ENCODE measurements around the gene ODAM. TPM values are rescaled to one million over a fixed set of nuclear protein-coding genes. Genes with fewer than 3 reads are reported as not detected.
"Not testable (repeated sequence)": the region's sequence is repeated elsewhere in the genome, so short reads cannot be mapped to it uniquely, and the experiment has no call there.

ODAM gene
- total RNA-seq, 1 experiment from 2014 or later, result not detected

GRCh38 chr4:70216109-70216508 is 20.6 kb downstream of the ODAM start:
- intact Hi-C loops (cut with micrococcal nuclease); H3K4me3 ChIP-seq (replicated peaks in 1 of 2; ENCODE audit: low read depth in 1 of 2, low read length in 2 of 2); H3K4me1 ChIP-seq (ENCODE audit: control insufficient read depth in 1 of 2, insufficient read depth in 2 of 2, low read length in 2 of 2); CTCF ChIA-PET; RAD21 ChIA-PET (ENCODE audit: low non-redundant PET in 1 of 2, low total read pairs in 2 of 2, uncharacterized antibody in 2 of 2, unreplicated experiment in 2 of 2); BruUV-seq (replicated peaks); H3K27ac ChIP-seq (ENCODE audit: low read depth, low read length); H3K9me3 ChIP-seq (ENCODE audit: control insufficient read depth in 1 of 2, insufficient read depth in 1 of 2, low read depth in 1 of 2, low read length in 2 of 2); H3K9me2 ChIP-seq (ENCODE audit: insufficient read depth); H4K20me1 ChIP-seq (ENCODE audit: insufficient read depth); H3K4me2 ChIP-seq (ENCODE audit: low read length); H3K79me2 ChIP-seq (ENCODE audit: insufficient read depth, low read length); DNase-seq (ENCODE audit: low read depth, low spot score); H3K9ac ChIP-seq (ENCODE audit: low read length); H3K27me3 ChIP-seq (ENCODE audit: insufficient read depth, low read length); H2AFZ ChIP-seq (ENCODE audit: low read depth, low read length, poor library complexity, severe bottlenecking); POLR2A ChIA-PET; H3K36me3 ChIP-seq (ENCODE audit: control insufficient read depth in 1 of 2, insufficient read depth in 2 of 2, low read length in 2 of 2); ATAC-seq: not testable (repeated sequence)

- BruUV-seq (replicated peaks); H3K27me3 ChIP-seq (ENCODE audit: insufficient read depth, low read length); H3K79me2 ChIP-seq (ENCODE audit: insufficient read depth, low read length); H2AFZ ChIP-seq (ENCODE audit: low read depth, low read length, poor library complexity, severe bottlenecking); H3K27ac ChIP-seq (ENCODE audit: low read depth, low read length); H3K9me3 ChIP-seq (ENCODE audit: control insufficient read depth in 1 of 2, insufficient read depth in 1 of 2, low read depth in 1 of 2, low read length in 2 of 2); CTCF ChIA-PET; H3K9me2 ChIP-seq (ENCODE audit: insufficient read depth); H4K20me1 ChIP-seq (ENCODE audit: insufficient read depth); H3K4me1 ChIP-seq (ENCODE audit: control insufficient read depth in 1 of 2, insufficient read depth in 2 of 2, low read length in 2 of 2); H3K4me2 ChIP-seq (ENCODE audit: low read length); ATAC-seq; H3K4me3 ChIP-seq (replicated peaks in 1 of 2; ENCODE audit: low read depth in 1 of 2, low read length in 2 of 2); RAD21 ChIA-PET (ENCODE audit: low non-redundant PET in 1 of 2, low total read pairs in 2 of 2, uncharacterized antibody in 2 of 2, unreplicated experiment in 2 of 2); H3K9ac ChIP-seq (ENCODE audit: low read length); intact Hi-C loops (cut with micrococcal nuclease); POLR2A ChIA-PET; H3K36me3 ChIP-seq (ENCODE audit: control insufficient read depth in 1 of 2, insufficient read depth in 2 of 2, low read length in 2 of 2); DNase-seq (ENCODE audit: low read depth, low spot score): not testable (repeated sequence)
Measured at GRCh38 chr4:70216550-70216949, 21.0 kb downstream of the ODAM start.

- intact Hi-C loops (cut with micrococcal nuclease); H3K4me2 ChIP-seq (ENCODE audit: low read length); H3K36me3 ChIP-seq (ENCODE audit: control insufficient read depth in 1 of 2, insufficient read depth in 2 of 2, low read length in 2 of 2); H3K9me2 ChIP-seq (ENCODE audit: insufficient read depth); H2AFZ ChIP-seq (ENCODE audit: low read depth, low read length, poor library complexity, severe bottlenecking); H3K4me3 ChIP-seq (replicated peaks in 1 of 2; ENCODE audit: low read depth in 1 of 2, low read length in 2 of 2); ATAC-seq; H3K79me2 ChIP-seq (ENCODE audit: insufficient read depth, low read length); CTCF ChIA-PET; H4K20me1 ChIP-seq (ENCODE audit: insufficient read depth); H3K4me1 ChIP-seq (ENCODE audit: control insufficient read depth in 1 of 2, insufficient read depth in 2 of 2, low read length in 2 of 2); BruUV-seq (replicated peaks); H3K9ac ChIP-seq (ENCODE audit: low read length); RAD21 ChIA-PET (ENCODE audit: low non-redundant PET in 1 of 2, low total read pairs in 2 of 2, uncharacterized antibody in 2 of 2, unreplicated experiment in 2 of 2); POLR2A ChIA-PET; H3K9me3 ChIP-seq (ENCODE audit: control insufficient read depth in 1 of 2, insufficient read depth in 1 of 2, low read depth in 1 of 2, low read length in 2 of 2); DNase-seq (ENCODE audit: low read depth, low spot score); H3K27me3 ChIP-seq (ENCODE audit: insufficient read depth, low read length); H3K27ac ChIP-seq (ENCODE audit: low read depth, low read length): not testable (repeated sequence)
Measured at GRCh38 chr4:70221389-70221788, 25.9 kb downstream of the ODAM start.

- H3K4me1 ChIP-seq (ENCODE audit: control insufficient read depth in 1 of 2, insufficient read depth in 2 of 2, low read length in 2 of 2); H3K9me2 ChIP-seq (ENCODE audit: insufficient read depth); H3K36me3 ChIP-seq (ENCODE audit: control insufficient read depth in 1 of 2, insufficient read depth in 2 of 2, low read length in 2 of 2); POLR2A ChIA-PET; H4K20me1 ChIP-seq (ENCODE audit: insufficient read depth); H3K4me2 ChIP-seq (ENCODE audit: low read length); H2AFZ ChIP-seq (ENCODE audit: low read depth, low read length, poor library complexity, severe bottlenecking); CTCF ChIA-PET; H3K4me3 ChIP-seq (replicated peaks in 1 of 2; ENCODE audit: low read depth in 1 of 2, low read length in 2 of 2); BruUV-seq (replicated peaks); H3K79me2 ChIP-seq (ENCODE audit: insufficient read depth, low read length); RAD21 ChIA-PET (ENCODE audit: low non-redundant PET in 1 of 2, low total read pairs in 2 of 2, uncharacterized antibody in 2 of 2, unreplicated experiment in 2 of 2); H3K9me3 ChIP-seq (ENCODE audit: control insufficient read depth in 1 of 2, insufficient read depth in 1 of 2, low read depth in 1 of 2, low read length in 2 of 2); H3K9ac ChIP-seq (ENCODE audit: low read length); H3K27ac ChIP-seq (ENCODE audit: low read depth, low read length); DNase-seq (ENCODE audit: low read depth, low spot score); H3K27me3 ChIP-seq (ENCODE audit: insufficient read depth, low read length); intact Hi-C loops (cut with micrococcal nuclease); ATAC-seq: not testable (repeated sequence)
Measured at GRCh38 chr4:70221818-70222217, 26.3 kb downstream of the ODAM start.

Data from HCT116 (cell line).